HepG2 (cell line): ENCODE results near the gene PAK1IP1. TPM values are rescaled to one million over a fixed set of nuclear protein-coding genes. Genes with fewer than 3 reads are reported as not detected.

Experiments used
- ATAC-seq: fragments of 200-7000 bp; cut with Tn5 transposase; 3 replicates; pipeline ENCODE4 v1.9.1; 2020; ENCODE audit warnings: mild to moderate bottlenecking, moderate library complexity
- BruUV-seq: library from RNA; stranded (reverse); fragments of 400-500 nt; replicated peaks from 2 replicates; lab custom pipeline; 2021; lab: Mats Ljungman, UMichigan
- CTCF ChIA-PET: fragments of 300-600 bp; formaldehyde crosslinking; extraction: SDS; loops from one replicate; lab custom pipeline; 2021; ENCODE audit warnings: low total read pairs, inconsistent platforms, low intra/inter-chr PET ratio; lab: Yijun Ruan, JAX
- POLR2A ChIA-PET: fragments of 350-600 bp; sonication (Branson Sonifier 250); formaldehyde crosslinking; loops from one replicate; lab custom pipeline; 2020; ENCODE audit warnings: antibody characterized with exemption, inconsistent platforms; lab: Yijun Ruan, JAX
- DNase-seq: peaks from one replicate; pipeline ENCODE4 v3.0.0-alpha.2; 2015; ENCODE audit warnings: low spot score
- FAIRE-seq: peaks from 3 replicates; lab custom pipeline; 2011; peaks lifted over from hg19 to GRCh38; lab: Jason Lieb, UNC
- H2AFZ ChIP-seq: one replicate; pipeline ENCODE4 v1.6.1; 2011; ENCODE audit warnings: low read length, inconsistent platforms
- H3K27ac ChIP-seq: fragments of 300-600 bp; 3 replicates; pipeline ENCODE4 v1.8.0; 2011; ENCODE audit warnings: mixed run types, mild to moderate bottlenecking, mixed read lengths, low read length, inconsistent platforms; ENCODE audit not compliant: insufficient read depth; ENCODE audit errors: extremely low read length
- H3K27me3 ChIP-seq, 2 experiments: fragments of 200-600 bp in 1 of 2; 2 replicates in 1 of 2; 3 replicates in 1 of 2; pipeline versions ENCODE4 v1.6.0 to v1.8.0; 2011; ENCODE audit warnings: low read length in 2 of 2, mild to moderate bottlenecking in 2 of 2, moderate library complexity in 2 of 2, inconsistent platforms in 1 of 2; ENCODE audit not compliant: insufficient read depth in 2 of 2, control insufficient read depth in 1 of 2
- H3K36me3 ChIP-seq, 2 experiments: fragments of 200-600 bp in 1 of 2; replicated peaks in 1 of 2; 2 replicates in 1 of 2; 3 replicates in 1 of 2; pipeline versions ENCODE4 v1.5.1 to v1.8.0; 2011; ENCODE audit warnings: low read length in 2 of 2, inconsistent platforms in 1 of 2; ENCODE audit not compliant: insufficient read depth in 2 of 2, control insufficient read depth in 1 of 2
- H3K4me1 ChIP-seq: 2 replicates; pipeline ENCODE4 v1.5.1; 2012; ENCODE audit warnings: low read length, inconsistent platforms; ENCODE audit not compliant: insufficient read depth
- H3K4me2 ChIP-seq: 2 replicates; pipeline ENCODE4 v1.6.0; 2011; ENCODE audit warnings: low read depth, low read length, inconsistent platforms
- H3K4me3 ChIP-seq, 3 experiments: fragments of 200-600 bp in 1 of 3; sonication (generic), shearing (Covaris generic) in 1 of 3; replicated peaks in 1 of 3; 2 replicates each; pipeline ENCODE4 v1.5.1; 2011 to 2016; ENCODE audit warnings: low read length in 3 of 3, inconsistent platforms in 2 of 3, low read depth in 2 of 3, mild to moderate bottlenecking in 2 of 3, control low read depth in 1 of 3, mixed read lengths in 1 of 3; ENCODE audit not compliant: insufficient read depth in 1 of 3
- H3K79me2 ChIP-seq: one replicate; pipeline ENCODE4 v1.6.1; 2011; ENCODE audit warnings: low read length, inconsistent platforms; ENCODE audit not compliant: insufficient read depth
- H3K9ac ChIP-seq: 2 replicates; pipeline ENCODE4 v1.6.0; 2011; ENCODE audit warnings: mild to moderate bottlenecking, low read depth, low read length, inconsistent platforms; ENCODE audit not compliant: insufficient read depth
- H3K9me3 ChIP-seq: 2 replicates; pipeline ENCODE4 v1.5.1; 2012; ENCODE audit warnings: mild to moderate bottlenecking, low read length
- H4K20me1 ChIP-seq: 2 replicates; pipeline ENCODE4 v1.6.0; 2011; ENCODE audit warnings: inconsistent platforms, mild to moderate bottlenecking, low read length, moderate library complexity; ENCODE audit not compliant: insufficient read depth
- AKAP8 ChIP-seq: sonication (generic); formaldehyde crosslinking; IDR thresholded peaks from 2 replicates; pipeline ENCODE4 v1.5.1; 2020; ENCODE audit warnings: mild to moderate bottlenecking, missing genetic modification reagents
- DNMT1 ChIP-seq: sonication (generic); formaldehyde crosslinking; IDR thresholded peaks from 2 replicates; pipeline ENCODE4 v1.5.1; 2020; ENCODE audit warnings: mild to moderate bottlenecking, missing genetic modification reagents
- EHMT2 ChIP-seq: fragments of 200-600 bp; sonication (generic); IDR thresholded peaks from 2 replicates; pipeline ENCODE4 v1.7.0; 2017; ENCODE audit warnings: antibody characterized with exemption, low read depth, low read length, borderline replicate concordance
- HNRNPH1 ChIP-seq: fragments of 200-400 bp; formaldehyde crosslinking; optimal IDR thresholded peaks from 2 replicates; pipeline ENCODE3; 2017; ENCODE audit warnings: mild to moderate bottlenecking, low read depth, low read length
- KLF11 ChIP-seq: IDR thresholded peaks from 2 replicates; pipeline ENCODE4 v1.6.1; 2016; ENCODE audit warnings: missing compliant biosample characterization
- NFIC ChIP-seq: IDR thresholded peaks from 2 replicates; pipeline ENCODE4 v1.6.1; 2012; ENCODE audit warnings: mild to moderate bottlenecking, low read length, inconsistent platforms
- RFXAP ChIP-seq: sonication (generic); formaldehyde crosslinking; IDR thresholded peaks from 2 replicates; pipeline ENCODE4 v1.4.0; 2020; ENCODE audit warnings: missing genetic modification reagents, borderline replicate concordance
- SMARCC2 ChIP-seq: fragments of 450-650 bp; IDR thresholded peaks from 2 replicates; pipeline ENCODE4 v1.6.1; 2017; ENCODE audit warnings: antibody characterized with exemption, mild to moderate bottlenecking
- STAG1 ChIP-seq: sonication (generic); formaldehyde crosslinking; IDR thresholded peaks from 2 replicates; pipeline ENCODE4 v1.4.0; 2020; ENCODE audit warnings: missing genetic modification reagents
- ZBTB14 ChIP-seq: sonication (generic); formaldehyde crosslinking; IDR thresholded peaks from 2 replicates; pipeline ENCODE4 v1.4.0; 2020; ENCODE audit warnings: missing genetic modification reagents
- ZNF430 ChIP-seq: sonication (generic); formaldehyde crosslinking; IDR thresholded peaks from 2 replicates; pipeline ENCODE4 v1.9.0; 2021; ENCODE audit warnings: mild to moderate bottlenecking, missing genetic modification reagents
- ZNF468 ChIP-seq: sonication (generic); formaldehyde crosslinking; IDR thresholded peaks from 2 replicates; pipeline ENCODE4 v1.8.0; 2022; ENCODE audit warnings: mild to moderate bottlenecking, moderate library complexity, missing genetic modification reagents
- ZNF720 ChIP-seq: sonication (generic); formaldehyde crosslinking; IDR thresholded peaks from 2 replicates; pipeline ENCODE4 v1.4.0; 2020; ENCODE audit warnings: missing genetic modification reagents
- ZNF800 ChIP-seq: sonication (generic); formaldehyde crosslinking; IDR thresholded peaks from 2 replicates; pipeline ENCODE4 v1.4.0; 2020; ENCODE audit warnings: missing genetic modification reagents
- WGBS: methylation state at CpG from one replicate; pipeline ENCODE4 v1.1.6; 2017; ENCODE audit warnings: low lambda C conversion rate; 5-methylcytosine and 5-hydroxymethylcytosine counted together
- in situ Hi-C: cut with HindIII; loops from 2 replicates; pipeline ENCODE4 v1.10.0; 2017; ENCODE audit warnings: low pct_unique_long_range_greater_than_20kb; ENCODE audit not compliant: extremely low pct_ligation_motif_present
- intact Hi-C: fragments of 100-400 bp; cut with micrococcal nuclease; formaldehyde crosslinking; loops from one replicate; pipeline ENCODE4 v1.10.0; 2022; ENCODE audit not compliant: unreplicated experiment
- polyA plus RNA-seq, 8 experiments: library from polyadenylated mRNA; depleted of rRNA in 3 of 8; stranded (reverse) in 7 of 8; unstranded in 1 of 8; fragments of >200 nt; fragmentation: Illumina TruSeq in 4 of 8; extraction: Trizol in 4 of 8; gene quantifications; 2 replicates each; pipeline versions ENCODE4 v1.2.1 to v1.2.3, GENCODE V29; 2011 to 2016; ENCODE audit warnings: low read depth in 4 of 8, missing spikeins in 1 of 8, mixed read lengths in 1 of 8; ENCODE audit not compliant: insufficient read depth in 1 of 8
- total RNA-seq, 5 experiments: library from RNA; depleted of rRNA; stranded (reverse); fragments of >200 nt; fragmentation: Illumina TruSeq; extraction: Trizol; gene quantifications; 2 replicates each; pipeline ENCODE4 v1.2.3, GENCODE V29; 2016; ENCODE audit warnings: low read depth in 1 of 5

Gene PAK1IP1
- total and polyA plus RNA-seq, 2 of the 13 experiments (the other 11 are each of a cell fraction or from before 2014, with no cell fraction given) = 23.4 to 66.2 TPM

- H3K27me3 ChIP-seq = no peaks in the 10 kb centered on the region
- H3K27ac ChIP-seq = no peak overlapping the region
- ATAC-seq (peak; percentile 20; the same call in 2 of the 3 replicates), DNase-seq (no peak), FAIRE-seq (no peak)
- no peaks in the 10 kb centered on the region for H3K79me2 ChIP-seq
- H3K36me3 ChIP-seq = peaks cover 9 to 23% of the 10 kb centered on the region in 2 experiments; a peak in 4 of 5 replicates
- H3K9me3 ChIP-seq = no peaks in the 10 kb centered on the region
- H4K20me1 ChIP-seq = no peaks in the 10 kb centered on the region
- TF ChIP-seq EHMT2 (no peak), ZNF720 (CRISPR knock-in tag) (no peak), SMARCC2 (no peak), STAG1 (CRISPR knock-in tag) (no peak)
- 98% methylated on average over 3 of the region's 3 CpGs for WGBS
- H2AFZ ChIP-seq = no peak overlapping the region
- intact Hi-C loops = no loop called here
- peaks cover 11% of the 10 kb centered on the region for H3K4me1 ChIP-seq
- ChIA-PET CTCF (no interaction called here), POLR2A (interaction anchor here (1.4 to 8.3 kb wide), 4 partner anchors 10 to 39 kb away, joined by 3 to 71 read pairs (median 12); partner anchors contain the start of genes PAK1IP1, TMEM14B and TMEM14C)
- in situ Hi-C loops = no loop called here
- no peak overlapping the region for H3K4me3 ChIP-seq
- no peak overlapping the region for H3K4me2 ChIP-seq
- no TSS peak for BruUV-seq
- no peak overlapping the region for H3K9ac ChIP-seq
These were observed 39.1 kb downstream of the PAK1IP1 start for GRCh38 chr6:10733863-10734262.

GRCh38 chr6:10736731-10737130 lies 42.0 kb downstream of the PAK1IP1 start:
- no peak overlapping the region for H3K4me2 ChIP-seq
- in situ Hi-C loops (no loop called here), intact Hi-C loops (no loop called here)
- DNase-seq (no peak), ATAC-seq (no peak), FAIRE-seq (no peak)
- no peaks in the 10 kb centered on the region for H3K27me3 ChIP-seq
- H3K79me2 ChIP-seq = no peaks in the 10 kb centered on the region
- 97% methylated on average over 2 of the region's 2 CpGs for WGBS
- H2AFZ ChIP-seq = no peak overlapping the region
- H3K9me3 ChIP-seq = no peaks in the 10 kb centered on the region
- no peak overlapping the region for H3K9ac ChIP-seq
- BruUV-seq = no TSS peak
- no peak overlapping the region for H3K27ac ChIP-seq
- peaks cover 11% of the 10 kb centered on the region for H3K4me1 ChIP-seq
- H4K20me1 ChIP-seq = no peaks in the 10 kb centered on the region
- no peak for TF ChIP-seq ZNF468 (CRISPR knock-in tag)
- TF ChIP-seq DNMT1 (CRISPR knock-in tag) = no peak
- TF ChIP-seq NFIC = no peak
- TF ChIP-seq ZBTB14 (CRISPR knock-in tag) = no peak
- TF ChIP-seq ZNF430 = no peak
- TF ChIP-seq KLF11 (CRISPR knock-in tag) = no peak
- no peak for TF ChIP-seq RFXAP (CRISPR knock-in tag)
- no peak for TF ChIP-seq HNRNPH1
- TF ChIP-seq ZNF800 (CRISPR knock-in tag) = no peak
- TF ChIP-seq AKAP8 = no peak
- ChIA-PET POLR2A (interaction anchor here (1.1 to 8.3 kb wide), 3 partner anchors 11 to 23 kb away, joined by 3 to 71 read pairs (median 4); partner anchors contain the start of genes TMEM14B and TMEM14C), CTCF (no interaction called here)
- no peak overlapping the region for H3K4me3 ChIP-seq
- peaks cover 4% of the 10 kb centered on the region in 2 experiments; a peak in 2 of 5 replicates for H3K36me3 ChIP-seq
